WERI-Rb-1 (cell line): ENCODE measurements around the gene SORBS2.

ENCODE experiments used
- DNase-seq: peaks from one replicate; pipeline ENCODE4 v3.0.0-alpha.2; 2020
- H3K27ac ChIP-seq: fragments of 250-450 bp; sonication (Bioruptor Pico); 2 replicates; pipeline ENCODE4 v1.5.1; 2020; ENCODE audit warnings: mild to moderate bottlenecking, moderate library complexity
- H3K27me3 ChIP-seq: fragments of 250-450 bp; sonication (Bioruptor Pico); 2 replicates; pipeline ENCODE4 v1.5.1; 2021; ENCODE audit warnings: mild to moderate bottlenecking, low read depth, moderate library complexity; ENCODE audit not compliant: insufficient read depth, severe bottlenecking
- H3K36me3 ChIP-seq: fragments of 250-450 bp; sonication (Bioruptor Pico); 2 replicates; pipeline ENCODE4 v1.5.1; 2020; ENCODE audit warnings: mild to moderate bottlenecking, moderate library complexity
- H3K4me3 ChIP-seq: 2 replicates; pipeline ENCODE4 v1.5.1; 2011; ENCODE audit warnings: low read depth, mild to moderate bottlenecking, control low read depth, low read length
- H3K9me3 ChIP-seq: fragments of 250-450 bp; sonication (Bioruptor Pico); 2 replicates; pipeline ENCODE4 v1.5.1; 2021; ENCODE audit warnings: mild to moderate bottlenecking, moderate library complexity; ENCODE audit not compliant: severe bottlenecking
- TF ChIP-seq, protein P1 (sequence below): IDR thresholded peaks from 2 replicates; pipeline ENCODE4 v1.5.1; 2011; ENCODE audit warnings: low read depth, mild to moderate bottlenecking, control low read depth, inconsistent platforms, low read length

Gene SORBS2

DNA sequence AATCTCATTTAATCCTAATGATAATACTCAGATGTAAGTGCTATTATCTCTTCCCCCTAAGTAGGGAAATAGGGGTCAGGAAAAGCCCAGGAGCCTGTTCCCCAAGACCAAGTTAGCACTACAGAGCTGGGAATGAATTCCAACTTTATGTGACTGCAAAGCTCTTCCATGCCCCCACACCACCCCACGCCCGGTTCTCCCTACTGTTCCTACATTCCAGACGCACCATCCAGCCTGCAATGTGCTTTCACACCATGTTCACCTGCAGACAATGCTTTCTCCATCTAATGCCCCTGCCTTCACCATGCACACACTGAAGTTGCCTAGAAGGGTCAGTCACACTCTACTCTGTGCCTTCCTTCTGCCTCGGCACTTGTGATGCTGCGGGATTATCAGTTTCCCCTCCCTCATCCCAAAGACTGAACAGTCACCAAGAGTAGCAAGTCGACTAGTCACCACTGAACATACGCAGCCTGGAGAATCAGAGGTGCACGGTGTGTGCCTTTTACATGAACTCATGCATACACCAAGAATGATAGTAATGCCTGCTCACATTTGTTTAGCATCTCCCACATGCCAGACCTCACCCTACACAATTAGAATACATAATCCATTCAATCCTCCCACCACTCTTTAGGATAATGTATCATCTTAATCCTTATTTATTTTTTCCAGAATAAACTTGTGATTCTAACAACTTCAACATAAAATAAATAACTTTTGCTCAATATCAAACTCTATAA is 14.2 kb downstream of the SORBS2 start:
- H3K4me3 ChIP-seq = no peak overlapping the region
- no peaks in the 10 kb centered on the region for H3K9me3 ChIP-seq
- TF ChIP-seq, protein P1, sequence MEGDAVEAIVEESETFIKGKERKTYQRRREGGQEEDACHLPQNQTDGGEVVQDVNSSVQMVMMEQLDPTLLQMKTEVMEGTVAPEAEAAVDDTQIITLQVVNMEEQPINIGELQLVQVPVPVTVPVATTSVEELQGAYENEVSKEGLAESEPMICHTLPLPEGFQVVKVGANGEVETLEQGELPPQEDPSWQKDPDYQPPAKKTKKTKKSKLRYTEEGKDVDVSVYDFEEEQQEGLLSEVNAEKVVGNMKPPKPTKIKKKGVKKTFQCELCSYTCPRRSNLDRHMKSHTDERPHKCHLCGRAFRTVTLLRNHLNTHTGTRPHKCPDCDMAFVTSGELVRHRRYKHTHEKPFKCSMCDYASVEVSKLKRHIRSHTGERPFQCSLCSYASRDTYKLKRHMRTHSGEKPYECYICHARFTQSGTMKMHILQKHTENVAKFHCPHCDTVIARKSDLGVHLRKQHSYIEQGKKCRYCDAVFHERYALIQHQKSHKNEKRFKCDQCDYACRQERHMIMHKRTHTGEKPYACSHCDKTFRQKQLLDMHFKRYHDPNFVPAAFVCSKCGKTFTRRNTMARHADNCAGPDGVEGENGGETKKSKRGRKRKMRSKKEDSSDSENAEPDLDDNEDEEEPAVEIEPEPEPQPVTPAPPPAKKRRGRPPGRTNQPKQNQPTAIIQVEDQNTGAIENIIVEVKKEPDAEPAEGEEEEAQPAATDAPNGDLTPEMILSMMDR = no peak
- H3K36me3 ChIP-seq = no peaks in the 10 kb centered on the region
- no peaks in the 10 kb centered on the region for H3K27me3 ChIP-seq
- no peak overlapping the region for H3K27ac ChIP-seq
- no peak for DNase-seq

DNA sequence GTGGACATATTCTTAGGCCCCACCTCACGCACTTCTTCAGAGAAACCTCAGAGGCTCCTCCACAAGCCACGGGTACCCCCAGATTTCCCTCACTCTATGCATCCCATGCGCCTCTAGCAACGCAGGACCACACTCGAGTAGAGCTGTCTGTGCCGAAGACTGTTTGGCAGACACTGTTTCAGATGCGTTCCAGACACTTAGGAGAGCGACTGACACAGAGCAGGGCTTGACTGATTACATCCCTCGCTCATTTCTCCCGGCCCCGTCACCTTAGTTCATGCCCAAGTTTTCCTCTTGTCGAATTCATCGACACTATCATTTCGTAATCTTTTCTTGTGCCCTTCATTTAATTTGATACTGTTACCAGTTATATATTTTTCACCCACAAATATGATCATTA is 15.0 kb downstream of the SORBS2 start:
- H3K27ac ChIP-seq = no peak overlapping the region
- no peak overlapping the region for H3K4me3 ChIP-seq
- TF ChIP-seq, protein P1 = no peak
- H3K27me3 ChIP-seq = no peaks in the 10 kb centered on the region
- H3K9me3 ChIP-seq = no peaks in the 10 kb centered on the region
- no peak for DNase-seq
- H3K36me3 ChIP-seq = no peaks in the 10 kb centered on the region

DNA sequence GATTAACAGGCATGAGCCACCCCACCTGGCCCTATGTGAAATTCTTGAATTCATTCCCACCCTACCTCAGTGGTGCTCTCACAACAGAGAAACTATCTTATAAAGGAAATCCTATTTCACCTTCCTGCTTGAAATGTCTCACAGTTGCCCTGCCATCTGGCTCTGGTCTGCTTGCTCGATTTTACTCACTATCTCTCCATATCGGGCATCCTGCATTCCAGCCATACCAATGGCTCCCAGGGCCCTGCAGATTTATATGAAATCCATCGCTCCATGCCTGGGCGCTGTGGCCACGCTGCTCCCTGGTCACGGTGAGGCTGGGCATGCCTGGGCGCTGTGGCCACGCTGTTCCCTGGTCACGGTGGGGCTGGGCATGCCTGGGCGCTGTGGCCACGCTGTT is 15.8 kb downstream of the SORBS2 start:
- no peak for DNase-seq
- Histone ChIP-seq H3K4me3 (no peak overlapping the region), H3K36me3 (no peaks in the 10 kb centered on the region), H3K27me3 (no peaks in the 10 kb centered on the region), H3K9me3 (no peaks in the 10 kb centered on the region), H3K27ac (no peak overlapping the region)
- TF ChIP-seq, protein P1 = no peak

DNA sequence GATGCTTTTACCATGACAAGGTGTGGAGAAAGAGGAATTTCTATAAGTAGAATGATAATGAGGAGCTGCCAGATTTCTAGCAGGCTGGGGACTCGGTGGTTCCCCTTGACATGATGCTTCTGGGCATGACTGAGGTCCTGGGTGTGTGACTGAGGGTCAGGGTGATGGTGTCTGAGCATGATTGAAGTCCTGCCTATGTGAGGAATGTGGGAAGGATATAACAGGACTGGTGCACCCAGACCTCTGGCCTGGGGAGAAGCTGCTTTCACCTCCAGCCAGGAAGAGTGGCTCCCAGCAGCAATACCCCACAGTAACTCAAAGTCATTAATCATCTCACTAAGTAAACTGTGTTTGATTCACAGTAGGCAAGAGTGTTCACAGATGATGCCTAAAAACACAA is 17.4 kb downstream of the SORBS2 start:
- H3K9me3 ChIP-seq = no peaks in the 10 kb centered on the region
- no peaks in the 10 kb centered on the region for H3K36me3 ChIP-seq
- TF ChIP-seq, protein P1 = no peak
- no peak overlapping the region for H3K4me3 ChIP-seq
- no peak overlapping the region for H3K27ac ChIP-seq
- DNase-seq = no peak
- no peaks in the 10 kb centered on the region for H3K27me3 ChIP-seq

DNA sequence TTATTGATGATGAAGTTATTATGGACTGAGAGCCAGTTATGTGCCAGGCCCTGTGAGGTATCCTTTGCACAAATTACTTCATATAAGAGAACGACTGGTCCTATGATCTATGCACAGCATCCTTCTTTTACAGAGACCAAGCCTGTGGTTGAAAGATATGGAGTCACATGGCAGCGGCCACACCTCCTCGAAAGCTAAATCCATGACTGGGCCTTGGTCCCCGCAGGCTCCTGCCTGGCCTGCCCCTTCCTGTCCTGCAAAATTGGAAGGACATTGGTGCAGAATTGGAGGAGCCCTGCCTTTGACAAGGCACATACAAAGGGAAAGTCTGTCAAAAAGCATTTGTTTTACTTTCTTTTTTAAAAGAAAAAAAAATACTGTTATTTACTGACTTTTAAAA is 18.3 kb downstream of the SORBS2 start:
- Histone ChIP-seq H3K4me3 (no peak overlapping the region), H3K27me3 (no peaks in the 10 kb centered on the region), H3K27ac (no peak overlapping the region), H3K36me3 (no peaks in the 10 kb centered on the region), H3K9me3 (no peaks in the 10 kb centered on the region)
- TF ChIP-seq, protein P1 = no peak
- DNase-seq = no peak

DNA sequence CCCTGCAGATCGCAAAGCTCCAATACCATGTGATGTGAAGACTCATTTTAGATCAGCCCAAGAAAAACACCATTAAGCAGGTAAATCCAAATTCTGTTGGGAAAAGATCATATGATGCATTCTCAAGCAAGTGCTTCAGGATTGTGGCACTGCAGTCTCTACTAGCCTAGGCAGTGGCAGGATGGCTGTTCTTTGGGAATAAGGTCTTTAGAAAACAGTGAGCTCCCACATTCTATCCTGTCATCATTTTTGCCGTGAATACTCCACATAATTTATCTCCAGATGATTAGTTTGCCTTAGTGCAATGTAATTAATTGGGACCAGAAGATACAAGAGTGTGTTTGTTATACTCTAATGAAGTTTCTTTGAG is 18.9 kb downstream of the SORBS2 start:
- H3K4me3 ChIP-seq = no peak overlapping the region
- no peaks in the 10 kb centered on the region for H3K27me3 ChIP-seq
- no peaks in the 10 kb centered on the region for H3K9me3 ChIP-seq
- TF ChIP-seq, protein P1 = no peak
- no peak for DNase-seq
- no peaks in the 10 kb centered on the region for H3K36me3 ChIP-seq
- no peak overlapping the region for H3K27ac ChIP-seq
